ENCODE data around the gene IRX3.

Gene IRX3

DNA sequence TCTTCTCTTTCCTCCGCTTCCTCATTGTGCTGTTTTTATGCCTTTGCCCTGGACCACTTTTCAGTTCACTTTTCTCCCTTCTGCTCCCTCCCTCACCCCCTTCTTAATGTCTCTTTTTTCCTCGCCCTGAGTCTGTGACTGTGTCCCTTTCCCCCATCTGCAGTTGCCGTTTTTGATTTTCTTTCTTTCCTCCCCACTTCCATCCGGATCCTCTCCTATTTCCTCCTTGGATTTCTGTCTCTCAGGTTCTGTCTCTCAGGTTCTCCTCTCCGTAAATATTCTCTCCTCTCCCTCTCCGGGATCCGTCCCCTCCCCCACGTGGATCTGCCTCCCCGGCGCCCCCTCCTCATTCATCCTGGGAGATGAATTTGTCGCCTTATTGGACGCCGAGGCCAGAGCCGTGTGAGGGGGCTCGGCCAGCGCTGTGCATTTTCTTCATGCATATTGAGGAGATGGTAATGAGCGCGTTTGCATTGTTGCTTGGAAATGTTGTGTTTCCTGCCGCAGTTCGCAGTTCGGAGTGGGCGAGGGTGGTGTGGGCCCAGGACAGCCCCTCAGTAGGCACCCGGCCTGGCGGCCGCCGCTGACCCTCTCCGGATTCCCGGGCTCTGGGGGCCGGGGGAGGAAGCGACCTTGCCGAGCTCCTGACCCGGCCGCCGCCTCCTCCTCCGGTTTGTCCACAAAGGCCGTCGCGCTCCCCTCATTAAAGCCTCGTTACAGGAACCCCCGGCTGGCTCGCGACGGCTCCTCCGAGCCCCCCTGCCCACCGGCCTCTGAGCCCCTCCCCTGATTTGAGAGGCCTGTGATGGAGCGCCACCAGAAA, 4.5 kb upstream of the IRX3 start:
- no peak for DNase-seq (ENCODE audit: low spot score)

DNA sequence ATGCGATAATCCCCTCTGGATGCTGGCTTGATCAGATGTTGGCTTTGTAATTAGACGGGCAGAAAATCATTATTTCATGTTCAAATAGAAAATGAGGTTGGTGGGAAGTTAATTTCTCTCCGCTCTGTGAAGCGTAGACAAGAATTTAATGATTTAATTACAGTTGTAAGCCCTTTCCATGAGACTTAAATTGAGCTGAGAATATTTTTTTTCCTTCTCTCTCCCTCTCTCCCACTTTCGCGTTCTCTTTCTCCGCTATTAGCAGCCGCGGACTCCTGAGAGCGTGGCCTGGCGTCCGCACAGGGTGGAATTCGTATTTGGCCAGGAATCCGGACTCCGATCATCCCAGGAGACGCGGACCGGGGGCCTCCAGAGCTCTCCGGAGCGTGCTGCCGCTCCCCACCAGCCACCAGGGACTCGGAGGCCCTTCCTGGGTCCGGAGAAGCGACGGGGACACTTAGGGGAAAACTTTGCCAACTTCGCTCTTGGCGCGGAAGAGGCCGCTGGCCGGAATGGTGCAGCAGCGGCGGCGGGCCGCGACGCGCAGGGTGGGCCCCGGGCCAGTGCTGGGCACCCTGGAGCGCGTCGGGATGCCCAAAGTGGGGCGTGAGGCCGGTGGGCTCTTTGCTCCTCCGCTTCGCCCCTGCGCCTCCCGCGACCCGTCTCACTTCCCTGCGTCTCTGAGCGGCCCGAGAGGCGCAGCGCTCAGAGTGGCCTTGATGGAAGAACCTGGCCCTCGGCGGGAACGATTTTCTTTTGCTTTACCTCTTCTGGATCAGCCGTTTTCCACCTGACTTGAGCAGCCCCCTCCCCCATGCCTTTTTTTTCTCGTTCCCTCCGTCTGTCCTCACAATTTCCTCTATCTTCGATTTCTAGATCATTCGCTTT, 3.6 kb upstream of the IRX3 start:
- no peak for DNase-seq (ENCODE audit: low spot score)

DNA sequence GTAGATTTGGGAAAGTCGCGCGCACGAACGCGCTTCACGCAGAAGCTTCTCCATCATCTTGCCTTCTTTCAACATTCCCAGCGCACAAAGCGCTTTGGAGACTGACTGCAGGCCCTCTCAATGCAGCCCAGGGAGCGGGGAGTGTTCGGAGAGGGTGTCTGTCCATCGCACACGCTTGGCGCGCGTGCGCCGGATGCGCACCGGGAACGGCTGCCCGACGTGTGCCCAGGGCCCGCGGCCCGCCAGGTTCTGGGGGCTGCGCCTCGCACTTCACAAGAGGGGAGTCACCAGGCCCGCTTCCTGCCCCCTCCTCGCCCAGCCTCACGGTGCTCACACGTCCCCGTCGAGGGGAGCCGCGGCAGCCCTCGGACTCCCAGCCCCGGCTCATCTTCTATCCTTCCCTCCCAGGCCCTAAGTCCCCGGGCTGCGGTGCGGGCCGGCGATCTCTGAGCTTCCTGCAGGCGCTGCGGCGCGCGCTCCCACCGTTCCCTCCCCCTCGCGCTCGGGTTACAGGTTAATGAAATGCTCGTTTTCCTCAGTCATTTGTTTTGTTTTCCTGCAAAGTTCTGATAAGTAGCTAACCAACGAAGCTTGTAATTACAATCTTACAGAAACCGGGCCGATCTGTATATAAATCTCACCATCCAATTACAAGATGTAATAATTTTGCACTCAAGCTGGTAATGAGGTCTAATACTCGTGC, 2.8 kb upstream of the IRX3 start:
- no peak for DNase-seq (ENCODE audit: low spot score)

DNA sequence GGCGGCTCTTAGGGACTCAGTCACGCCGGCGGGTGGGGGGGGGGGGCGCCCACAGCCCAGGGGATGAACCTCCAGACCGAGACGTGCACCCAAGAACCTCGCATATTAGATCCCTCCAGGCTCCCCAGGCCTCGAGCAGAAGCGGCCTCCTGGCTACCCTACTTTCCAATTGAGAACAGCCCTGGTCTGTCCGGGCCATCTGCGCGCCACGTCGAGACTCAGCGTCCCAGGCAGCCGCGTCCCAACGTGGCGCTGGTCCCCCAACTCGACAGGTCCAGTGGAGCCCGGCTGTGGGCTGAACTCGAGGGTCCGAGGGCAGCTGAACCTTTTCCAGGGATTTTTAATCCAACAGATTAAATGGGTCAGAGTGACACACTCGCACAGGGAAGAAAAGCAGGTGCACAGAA, 2.3 kb upstream of the IRX3 start:
- DNase-seq (ENCODE audit: low spot score), result no peak

DNA sequence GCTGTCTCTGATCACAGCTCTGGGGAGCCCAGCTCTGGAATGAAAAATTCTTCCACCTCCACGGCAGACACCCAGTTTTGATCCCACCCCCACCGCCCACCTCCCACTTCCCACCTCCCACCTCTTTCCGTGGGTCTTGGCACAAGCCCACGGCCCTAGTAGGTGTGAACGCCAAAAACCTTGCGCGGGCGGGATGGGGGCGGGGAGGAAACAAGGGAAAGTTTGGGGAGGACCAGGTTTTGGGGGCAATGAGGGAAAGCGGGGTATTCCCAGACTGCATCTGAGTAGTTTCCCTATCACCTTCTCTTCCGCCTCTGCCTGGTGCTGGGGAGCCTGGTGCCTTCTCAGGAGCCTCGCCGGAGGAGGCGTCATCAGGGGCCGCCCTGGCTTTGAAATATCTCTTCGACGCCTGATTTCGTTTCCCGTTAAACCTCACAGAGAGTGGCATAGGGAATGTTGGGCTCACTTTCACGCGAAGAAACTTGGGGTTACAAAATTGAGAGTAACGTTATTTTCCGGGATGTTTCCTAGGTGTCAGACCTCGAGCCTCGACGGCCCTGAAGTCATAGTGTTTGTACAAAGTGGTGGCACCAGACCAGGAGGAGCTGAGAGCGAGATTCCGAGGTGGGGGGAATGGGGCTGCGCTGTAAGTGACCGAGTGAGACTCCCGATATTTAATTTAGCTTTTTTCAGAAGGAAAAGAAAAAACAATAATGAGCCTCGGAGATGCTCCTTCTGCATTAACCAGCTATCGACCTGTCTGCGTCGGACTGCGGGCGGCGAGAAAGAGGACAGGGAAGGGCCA, 1.6 kb upstream of the IRX3 start:
- no peak for DNase-seq (ENCODE audit: low spot score)

DNA sequence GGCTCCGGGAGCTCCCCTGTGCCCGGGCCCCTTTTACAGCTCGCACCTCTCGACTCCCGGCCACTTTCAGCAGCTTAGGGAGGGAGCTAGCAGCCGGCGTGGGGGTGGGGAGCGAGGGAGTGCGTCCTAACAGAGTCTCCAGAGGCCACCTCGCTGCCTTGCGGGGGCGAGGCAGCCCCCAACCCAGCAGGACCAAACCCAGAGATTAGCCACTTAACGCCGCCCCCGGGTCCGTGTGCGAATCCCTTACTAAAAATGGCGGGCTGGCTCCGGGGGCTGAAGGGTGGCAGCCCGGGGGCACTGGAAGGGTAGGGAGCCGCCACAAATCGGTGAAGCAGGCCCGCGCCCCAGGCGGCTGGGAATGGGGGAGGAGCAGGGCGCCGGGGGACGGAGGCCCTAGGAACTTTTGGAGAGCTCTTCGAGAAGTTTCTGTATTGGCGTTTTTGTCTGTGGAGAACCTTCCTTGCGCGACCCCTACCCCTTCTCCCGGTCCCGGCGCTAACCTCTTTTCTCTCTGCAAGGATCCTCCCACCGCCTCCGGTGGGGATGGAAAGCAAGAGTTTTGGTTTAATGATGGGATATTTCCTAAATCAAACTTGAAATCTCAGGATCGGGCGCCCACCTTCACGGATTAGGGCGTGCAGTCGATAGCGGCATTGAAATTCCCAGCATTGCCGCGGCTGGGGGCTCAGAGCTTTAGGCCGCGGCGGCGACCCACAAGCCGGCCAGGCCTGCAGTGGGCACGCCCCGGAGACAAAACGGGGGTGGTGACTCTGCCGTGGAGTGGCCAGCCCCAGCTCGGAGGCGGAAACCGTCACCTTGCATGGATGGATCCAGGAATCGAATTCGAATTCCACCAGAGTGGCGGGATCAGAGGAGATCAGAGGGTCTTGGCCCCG, 793 bp upstream of the IRX3 start:
- no peak for DNase-seq (ENCODE audit: low spot score)

DNA sequence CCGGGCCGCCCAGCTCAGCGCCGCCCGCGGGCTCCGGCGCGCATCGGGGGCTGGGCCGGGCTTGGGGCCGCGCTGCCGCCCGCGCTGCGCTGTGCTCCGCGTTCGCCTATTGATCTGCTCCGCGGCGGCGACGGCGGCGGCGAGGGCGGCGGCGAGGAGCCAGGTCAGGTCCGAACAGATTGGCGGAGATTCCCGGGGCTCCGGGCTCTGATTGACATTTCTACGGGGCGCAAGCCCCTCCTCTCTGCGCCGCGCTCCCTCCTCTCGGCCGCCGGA, 559 bp downstream of the IRX3 start:
- no peak for DNase-seq (ENCODE audit: low spot score)

DNA sequence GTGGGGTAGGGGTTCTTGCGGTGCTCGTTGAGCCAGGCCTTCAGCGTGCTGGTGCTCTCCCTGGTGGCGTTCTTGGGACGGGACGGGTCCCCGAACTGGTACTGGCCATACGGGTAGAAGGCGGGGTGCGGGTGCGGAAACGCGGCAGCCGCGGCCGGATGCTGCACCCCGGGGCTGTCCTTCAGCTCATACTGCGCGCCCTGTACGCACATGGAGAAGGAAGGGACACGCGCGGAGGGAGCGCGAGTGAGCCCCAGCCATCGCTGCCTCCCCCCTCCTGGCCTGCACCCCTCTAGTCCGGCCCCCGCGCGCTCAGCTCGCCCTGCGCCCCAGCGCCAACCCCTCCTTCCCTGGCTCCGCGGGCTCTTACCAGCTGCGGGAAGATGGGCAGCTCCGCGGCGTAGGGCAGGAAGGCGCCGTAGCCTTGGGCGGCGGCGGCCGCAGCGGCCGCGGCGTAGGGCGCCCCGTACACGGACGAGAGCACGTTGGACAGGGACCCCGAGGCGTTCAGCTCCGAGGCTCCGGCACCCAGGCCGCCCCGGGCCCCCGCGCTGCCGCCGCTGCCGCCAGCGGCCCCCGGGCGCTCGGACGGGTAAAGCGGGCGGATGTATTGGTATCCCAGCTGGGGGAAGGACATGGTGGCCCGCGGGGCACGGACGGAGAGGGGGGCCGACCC, 1.0 kb downstream of the IRX3 start:
- no peak for DNase-seq (ENCODE audit: low spot score)

DNA sequence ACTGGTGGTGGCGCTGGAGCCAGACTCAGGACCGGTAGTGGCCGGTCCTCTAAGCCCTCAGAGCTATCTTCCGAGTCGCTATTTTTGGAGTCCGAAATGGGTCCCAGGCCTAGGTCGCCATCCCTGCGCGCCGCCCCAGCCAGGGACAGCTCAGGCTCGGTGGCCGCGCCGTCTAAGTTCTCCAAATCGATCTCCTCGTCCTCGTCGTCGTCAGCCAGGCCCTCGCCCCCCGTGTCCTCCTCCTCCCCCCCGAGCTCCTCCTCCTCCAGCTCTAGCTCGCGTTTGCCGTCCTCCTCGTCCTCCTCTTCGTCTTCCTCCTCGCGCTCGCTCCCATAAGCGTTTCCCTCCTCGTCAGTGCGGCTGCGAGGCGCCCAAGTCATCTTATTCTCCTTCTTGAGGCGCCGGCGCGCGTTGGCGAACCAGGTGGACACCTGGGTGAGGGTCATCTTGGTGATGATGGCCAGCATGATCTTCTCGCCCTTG, 1.6 kb downstream of the IRX3 start:
- no peak for DNase-seq (ENCODE audit: low spot score)

DNA sequence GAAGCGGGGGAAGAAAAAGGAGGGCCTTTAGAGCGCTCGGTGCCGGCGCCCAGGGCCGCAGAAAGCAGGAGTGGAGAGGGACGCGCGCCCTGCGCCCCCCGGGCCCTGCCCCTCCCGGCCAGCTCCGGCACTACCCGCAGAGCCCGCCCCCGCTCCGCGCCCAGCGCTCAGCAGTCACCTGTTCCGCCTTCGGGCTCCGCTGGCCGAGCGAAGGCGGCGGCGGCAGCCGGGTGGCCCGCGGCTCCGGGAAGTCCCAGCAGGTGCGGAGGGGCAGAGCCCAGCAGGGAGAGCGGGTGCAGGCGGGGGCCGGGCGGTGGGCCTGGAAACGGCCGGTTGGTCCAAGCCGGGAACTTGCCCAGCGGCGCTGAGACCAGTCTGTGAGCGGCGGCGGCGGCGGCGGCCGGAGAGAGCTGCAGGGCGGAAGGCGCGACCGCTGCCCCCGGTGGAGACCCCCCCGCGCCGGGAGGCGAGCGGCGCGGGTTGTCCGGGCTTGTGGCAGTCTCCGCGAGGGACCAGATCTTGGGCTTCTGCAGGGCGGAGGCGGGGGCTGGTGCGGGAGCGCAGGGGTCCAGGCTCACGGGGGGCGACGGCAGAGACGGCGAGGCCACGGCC, 2.2 kb downstream of the IRX3 start:
- no peak for DNase-seq (ENCODE audit: low spot score)

DNA sequence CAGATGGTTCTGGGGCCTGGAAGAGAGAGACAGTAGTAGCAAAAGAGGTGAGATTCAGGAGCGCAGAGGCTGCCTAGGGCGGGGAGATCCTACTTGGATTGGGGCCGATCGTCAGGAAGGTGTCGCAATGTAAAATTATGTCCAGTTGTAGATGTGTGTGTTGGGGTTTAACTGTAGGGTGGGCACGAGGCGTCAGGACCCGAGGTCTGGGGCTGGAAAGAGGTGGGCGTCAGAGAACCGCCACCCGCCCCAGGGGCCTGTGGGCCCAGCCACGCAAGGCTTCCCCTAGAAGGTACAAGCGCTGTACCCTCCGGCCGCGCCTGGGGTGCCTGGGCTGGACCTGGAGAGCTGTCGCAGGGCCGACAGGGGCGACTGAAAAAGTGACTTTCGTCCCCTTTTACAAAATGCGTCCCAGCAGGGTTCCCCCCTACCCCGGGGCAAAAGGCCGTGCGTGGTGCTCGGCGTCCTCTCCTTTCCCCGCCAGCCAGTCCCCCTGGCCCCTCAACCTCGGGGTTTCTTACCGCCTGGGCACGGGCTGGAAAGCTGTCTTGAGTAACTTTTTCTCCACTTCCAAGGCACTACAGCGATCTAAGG, 2.8 kb downstream of the IRX3 start:
- no peak for DNase-seq (ENCODE audit: low spot score)

DNA sequence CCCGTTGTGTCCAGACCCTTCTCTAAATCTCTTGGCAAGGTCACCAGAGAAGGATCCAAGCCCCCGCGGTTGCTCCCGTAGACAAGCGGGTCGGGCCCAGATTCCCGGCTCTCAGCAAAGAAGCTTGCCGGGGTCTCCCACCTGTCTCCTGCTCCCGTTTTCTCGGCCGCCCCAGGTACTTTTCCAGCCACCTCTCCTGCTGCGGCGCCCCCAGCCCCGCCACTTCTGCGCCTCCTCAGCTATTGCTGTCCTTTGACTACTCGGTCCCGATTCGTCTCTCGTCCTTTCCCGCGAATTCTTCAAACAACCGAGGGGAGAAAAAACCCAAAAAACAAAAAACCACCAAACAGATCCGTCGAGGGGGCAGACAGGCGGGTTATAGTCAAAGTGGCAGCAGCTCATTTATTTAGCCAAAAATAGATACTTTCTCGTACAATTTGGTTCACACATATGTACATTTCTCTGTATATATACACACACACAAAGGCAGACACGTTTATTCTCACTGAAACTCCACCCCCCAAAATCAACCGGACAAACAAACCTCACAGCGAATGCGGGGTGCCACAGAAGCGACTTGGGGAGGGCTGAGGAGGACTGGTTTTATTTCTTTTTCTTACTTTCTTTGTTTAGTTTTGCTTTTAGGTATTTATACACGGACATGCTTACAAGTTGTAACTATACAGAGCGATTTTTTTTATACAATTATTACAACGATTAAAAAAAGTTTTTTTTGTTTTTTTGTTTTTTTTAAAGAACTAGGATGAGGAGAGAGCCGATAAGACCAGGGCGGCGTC, 3.5 kb downstream of the IRX3 start:
- DNase-seq (ENCODE audit: low spot score), result no peak

DNA sequence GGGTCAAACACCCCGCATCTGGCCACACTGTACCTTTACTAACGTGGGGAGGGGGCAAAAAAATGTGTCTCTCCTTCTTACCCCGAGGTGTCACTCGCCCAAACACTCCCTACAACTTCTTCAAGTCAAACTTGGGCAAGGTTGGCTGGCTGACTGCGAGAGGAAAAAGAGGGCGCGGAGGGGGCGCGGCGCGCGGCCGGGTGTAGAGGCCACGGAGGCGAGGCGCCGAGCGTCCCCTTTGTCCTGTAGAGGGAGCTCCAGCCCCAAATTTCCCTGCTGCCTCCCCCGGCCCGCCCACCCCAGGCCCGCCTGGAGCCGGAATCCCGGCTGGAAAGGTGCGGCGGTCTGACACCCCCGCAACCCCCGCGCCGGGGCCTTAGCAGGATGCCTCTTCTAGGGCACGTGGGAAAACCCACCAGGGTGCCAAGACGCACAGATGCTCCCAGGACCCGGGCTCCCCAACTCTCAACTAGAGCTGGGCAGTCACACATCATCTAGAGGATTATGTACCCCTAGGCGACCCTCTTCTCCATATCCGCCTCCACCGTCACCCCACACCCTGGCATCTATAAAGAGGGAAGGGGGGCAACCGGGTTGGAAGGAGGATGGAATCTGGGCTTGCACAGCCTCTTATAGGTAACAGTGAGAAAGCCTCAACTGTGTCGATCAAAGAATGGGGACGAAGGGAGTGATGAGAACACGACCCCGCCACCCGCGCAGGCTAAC, 4.2 kb downstream of the IRX3 start:
- no peak for DNase-seq (ENCODE audit: low spot score)

DNA sequence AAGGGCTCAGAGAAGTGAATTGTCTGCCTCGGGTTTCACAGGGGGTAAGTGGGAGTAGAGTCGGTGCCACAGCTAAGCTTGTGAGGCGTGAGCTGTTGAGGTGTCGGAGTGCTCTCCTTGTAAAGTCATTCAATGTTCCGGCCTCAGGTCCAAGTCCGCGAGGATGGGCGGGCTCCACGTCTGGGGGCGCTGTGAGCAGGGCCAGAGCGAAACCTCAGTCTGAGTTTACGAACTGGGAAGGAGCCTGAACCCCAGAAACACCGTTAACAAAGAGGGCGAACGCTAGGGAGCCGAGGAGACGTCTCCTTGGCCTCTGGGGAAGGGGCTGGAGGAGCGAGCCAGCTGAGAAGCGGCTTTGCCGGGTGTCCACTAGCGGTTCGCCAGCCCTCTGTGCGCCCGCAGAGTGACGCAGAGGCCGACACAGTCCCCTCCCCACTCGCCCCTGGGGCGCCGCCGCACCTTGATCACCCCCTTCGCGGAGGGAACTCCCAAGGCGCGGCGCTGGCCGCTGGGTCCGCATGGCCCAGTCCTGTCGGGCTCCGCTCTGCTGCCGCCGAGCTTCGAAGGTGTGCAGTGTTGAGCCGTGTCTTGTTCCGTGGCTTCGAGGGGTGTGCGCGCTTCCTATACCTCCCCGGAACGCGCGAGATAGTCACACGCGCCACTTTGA, 4.9 kb downstream of the IRX3 start:
- DNase-seq (ENCODE audit: low spot score), result no peak

DNA sequence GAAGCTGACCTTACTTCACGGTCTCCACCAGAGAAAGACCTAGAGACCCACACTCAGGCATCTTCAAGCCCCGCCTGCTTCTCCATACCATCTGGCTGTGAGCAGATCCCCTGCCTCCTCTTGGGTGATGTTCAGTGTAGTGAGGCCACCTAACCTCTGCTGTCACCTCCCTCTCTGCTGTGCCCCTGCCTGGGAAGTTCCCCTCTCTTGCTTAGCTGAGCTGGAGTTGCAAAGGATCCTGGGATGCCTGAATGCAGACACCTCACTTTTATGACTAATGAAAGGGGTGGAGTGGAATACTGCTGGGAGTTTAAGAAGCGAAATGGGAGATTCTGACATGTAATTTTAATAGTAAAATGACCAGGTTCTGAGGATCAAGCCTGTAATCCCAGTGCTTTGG, 5.8 kb downstream of the IRX3 start:
- no peak for DNase-seq (ENCODE audit: low spot score)

DNA sequence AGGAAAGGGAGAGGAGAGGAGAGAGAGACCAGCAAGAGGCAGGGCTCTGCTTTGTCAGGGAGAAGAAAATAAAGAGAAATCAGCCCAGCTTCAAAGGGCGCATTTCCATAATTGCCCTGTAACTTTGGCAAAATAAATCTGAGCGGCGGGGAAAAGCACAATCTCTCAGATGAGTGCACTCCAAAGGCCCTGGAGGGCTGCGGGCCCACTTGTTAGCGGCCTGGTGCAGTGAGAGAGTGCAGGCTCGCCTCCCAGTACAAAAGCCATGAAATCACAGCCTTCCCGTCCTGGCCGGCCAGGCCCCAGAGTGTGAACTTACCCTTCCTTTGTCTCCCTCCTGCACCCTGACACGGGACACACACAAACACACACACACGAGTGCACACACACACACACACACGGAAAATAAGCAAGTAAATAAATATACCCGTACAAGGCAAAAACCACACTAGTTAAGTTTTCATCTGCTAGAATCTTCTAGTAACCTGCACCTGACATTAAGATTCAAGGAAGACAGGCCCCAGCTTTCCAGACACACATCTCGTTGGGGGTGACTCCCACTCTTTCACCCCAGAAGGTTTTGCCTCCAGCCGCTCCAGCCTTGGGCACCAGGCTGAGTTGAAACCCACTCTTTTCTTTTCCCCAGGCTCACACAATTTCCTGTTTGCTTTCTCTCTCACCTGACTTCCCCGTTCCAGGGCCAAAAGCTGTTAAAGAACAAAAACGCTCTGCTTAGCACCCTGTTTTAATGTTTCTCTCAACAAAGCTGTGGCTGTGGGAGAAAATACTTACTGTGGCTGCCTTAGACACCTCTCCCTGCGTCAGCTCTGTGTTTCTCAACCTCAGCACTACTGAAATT, 8.5 kb downstream of the IRX3 start:
- DNase-seq (ENCODE audit: low spot score), result no peak

All from CD4-positive, alpha-beta T cell treated with Interleukin-6 at 100 ng/mL for 8 hours (primary cell).